A673 (cell line): ENCODE data around the gene SPECC1.

Experiments
- CTCF ChIP-seq: fragments of 300-800, 200-600 bp; sonication (generic); conservative IDR thresholded peaks from 2 replicates; pipeline ENCODE4 v1.5.1; 2017; ENCODE audit warnings: low read depth, mild to moderate bottlenecking, antibody characterized with exemption, low read length, moderate library complexity, mixed read lengths
- EZH2 ChIP-seq: fragments of 200-600 bp; sonication (generic); IDR thresholded peaks from 2 replicates; pipeline ENCODE4 v1.6.1; 2017; ENCODE audit warnings: borderline replicate concordance, low read depth, mild to moderate bottlenecking, mixed read lengths, antibody characterized with exemption, low read length; ENCODE audit not compliant: poor library complexity, severe bottlenecking

DNA sequence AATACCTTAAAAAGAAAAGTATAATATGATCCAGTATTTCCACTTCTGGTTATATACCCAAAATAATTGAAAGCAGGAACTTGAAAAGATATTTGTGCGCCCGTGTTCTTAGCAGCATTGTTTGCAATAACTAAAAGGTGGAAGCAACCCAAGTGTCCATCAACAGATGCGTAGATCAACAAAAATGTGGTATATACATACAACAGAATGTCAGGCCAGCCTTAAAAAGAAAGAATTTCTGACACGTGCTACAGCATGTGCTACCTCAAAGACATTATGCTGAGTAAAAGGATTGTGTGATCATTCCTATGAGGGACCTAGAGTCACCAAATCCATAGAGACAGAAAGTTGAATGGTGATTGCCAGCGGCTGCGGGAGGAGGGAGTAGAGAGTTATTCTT lies 133.1 kb downstream of the SPECC1 start:
- TF ChIP-seq CTCF (no peak), EZH2 (no peak)
